Left lung (tissue), 10 donors: Measurements from ENCODE around the gene CD3G. TPM values are rescaled to one million over a fixed set of nuclear protein-coding genes. Genes with fewer than 3 reads are reported as not detected.
"Not testable (repeated sequence)": the region's sequence is repeated elsewhere in the genome, so short reads cannot be mapped to it uniquely, and the experiment has no call there.

ENCODE experiments used
- ATAC-seq: fragments of 200-7000 bp; cut with Tn5 transposase; one replicate; pipeline ENCODE4 v1.9.1; 2020; ENCODE audit warnings: moderate library complexity
- DNase-seq, 4 donors: peaks; one replicate each; pipeline ENCODE4 v3.0.0-alpha.2; 2013 to 2020
- H3K27ac ChIP-seq, 2 donors: fragments of 200-600 bp; sonication (generic) in 1 of 2; one replicate each; pipeline versions ENCODE4 v1.5.0 to v1.8.0; 2020 to 2021
- H3K27me3 ChIP-seq, 2 donors: fragments of 200-600 bp; sonication (generic) in 1 of 2; one replicate each; pipeline versions ENCODE4 v1.5.0 to v1.8.0; 2020 to 2021
- H3K36me3 ChIP-seq, 2 donors: fragments of 200-600 bp; sonication (generic) in 1 of 2; one replicate each; pipeline versions ENCODE4 v1.5.0 to v1.8.0; 2020 to 2021
- H3K4me1 ChIP-seq, 2 donors: fragments of 200-600 bp; one replicate each; pipeline ENCODE4 v1.8.0; 2021
- H3K4me3 ChIP-seq, 2 donors: fragments of 200-600 bp; sonication (generic) in 1 of 2; one replicate each; pipeline versions ENCODE4 v1.5.0 to v1.8.0; 2020 to 2021; ENCODE audit warnings: mild to moderate bottlenecking in 1 of 2
- H3K9me3 ChIP-seq, 2 donors: fragments of 200-600 bp; sonication (generic) in 1 of 2; one replicate each; pipeline versions ENCODE4 v1.5.0 to v1.8.0; 2020 to 2021
- intact Hi-C, 2 donors: fragments of 100-400 bp; cut with DNase I; formaldehyde crosslinking; loops; one replicate each; pipeline versions ENCODE4 v1.11.2 to v1.14.2; 2022
- polyA plus RNA-seq, 6 donors: library from polyadenylated mRNA; unstranded; fragments of 120-200 nt; gene quantifications; one replicate each; pipeline ENCODE4 v1.2.1, GENCODE V29; 2013; ENCODE audit not compliant: insufficient read length in 6 of 6
- total RNA-seq, 2 donors: library from RNA; stranded (reverse); fragmentation: NEBNext Ultra II Directional; extraction: Animal tissue kit (Norgen Biotek cat#: 25700); gene quantifications; one replicate each; pipeline ENCODE4 v1.2.1, GENCODE V29; 2021
- TF ChIP-seq, protein P1 (sequence below), 2 donors: fragments of 200-600 bp; sonication (generic) in 1 of 2; IDR thresholded peaks; one replicate each; pipeline versions ENCODE4 v1.5.0 to v1.8.0; 2021; ENCODE audit warnings: antibody characterized with exemption in 2 of 2
- donor health status: DM: no; HTN: yes; CAD: no.
- donor health status: DM: no; HTN: no; CAD: no.

The CD3G gene
- total and polyA plus RNA-seq, 8 donors: 0.43 to 3.8 (median 0.99) TPM

DNA sequence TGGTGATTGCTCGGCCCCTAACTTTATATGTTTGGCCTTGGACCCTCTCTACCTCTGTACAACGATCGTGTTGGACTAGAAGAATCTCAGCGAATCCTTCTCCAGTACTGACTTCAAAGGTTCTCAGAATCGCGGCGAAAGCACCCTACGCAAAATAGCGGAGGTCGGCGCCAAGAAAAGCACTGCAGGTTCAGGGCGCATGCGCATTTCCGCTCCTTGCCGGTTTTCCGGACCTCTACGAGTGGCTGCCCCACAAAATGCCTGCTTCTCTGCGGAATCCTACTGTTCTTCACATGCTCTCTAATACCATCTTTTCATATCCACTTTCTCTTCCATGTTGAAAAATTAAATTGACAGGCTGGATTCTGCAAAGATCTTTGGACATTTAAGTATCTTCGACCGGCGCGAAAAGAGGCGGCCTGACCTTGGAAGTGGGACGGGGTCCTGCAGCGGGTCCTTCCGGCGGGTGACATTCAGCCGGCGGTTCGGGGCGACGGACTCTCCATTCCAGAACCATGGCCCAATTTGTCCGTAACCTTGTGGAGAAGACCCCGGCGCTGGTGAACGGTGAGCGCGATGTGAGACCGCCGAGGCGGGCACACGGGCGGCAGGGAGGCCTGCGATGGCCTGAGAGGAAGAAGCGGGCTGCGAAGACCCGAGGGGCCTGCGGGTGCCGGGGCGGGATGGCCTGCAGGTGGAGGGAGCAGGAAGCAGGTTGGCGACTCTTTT lies 57.2 kb downstream of the CD3G start, which contains the start of gene ATP5MG:
TSS of gene ATP5MG (plus strand) at position 456 of the 729 bp plus-strand sequence. CDS start at position 516, 60 bp downstream.
- TF ChIP-seq, protein P1, sequence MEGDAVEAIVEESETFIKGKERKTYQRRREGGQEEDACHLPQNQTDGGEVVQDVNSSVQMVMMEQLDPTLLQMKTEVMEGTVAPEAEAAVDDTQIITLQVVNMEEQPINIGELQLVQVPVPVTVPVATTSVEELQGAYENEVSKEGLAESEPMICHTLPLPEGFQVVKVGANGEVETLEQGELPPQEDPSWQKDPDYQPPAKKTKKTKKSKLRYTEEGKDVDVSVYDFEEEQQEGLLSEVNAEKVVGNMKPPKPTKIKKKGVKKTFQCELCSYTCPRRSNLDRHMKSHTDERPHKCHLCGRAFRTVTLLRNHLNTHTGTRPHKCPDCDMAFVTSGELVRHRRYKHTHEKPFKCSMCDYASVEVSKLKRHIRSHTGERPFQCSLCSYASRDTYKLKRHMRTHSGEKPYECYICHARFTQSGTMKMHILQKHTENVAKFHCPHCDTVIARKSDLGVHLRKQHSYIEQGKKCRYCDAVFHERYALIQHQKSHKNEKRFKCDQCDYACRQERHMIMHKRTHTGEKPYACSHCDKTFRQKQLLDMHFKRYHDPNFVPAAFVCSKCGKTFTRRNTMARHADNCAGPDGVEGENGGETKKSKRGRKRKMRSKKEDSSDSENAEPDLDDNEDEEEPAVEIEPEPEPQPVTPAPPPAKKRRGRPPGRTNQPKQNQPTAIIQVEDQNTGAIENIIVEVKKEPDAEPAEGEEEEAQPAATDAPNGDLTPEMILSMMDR (IDR thresholded peaks at IDR 0.05): no peak
- Histone ChIP-seq H3K4me1 (peaks cover 14 to 42% of the 10 kb centered on the region in 2 donors), H3K4me3 (peak within 1 kb of the TSS; percentile 80 to 89), H3K27ac (peak within 1 kb of the TSS; percentile 84 to 91), H3K9me3 (no peaks in the 10 kb centered on the region), H3K36me3 (peaks cover 0 to 25% of the 10 kb centered on the region in 2 donors), H3K27me3 (no peaks in the 10 kb centered on the region)
- DNase-seq (peak; percentile 91 to 95 (median 92)), ATAC-seq (peak; percentile 91)
- intact Hi-C loops: loop anchor here in 1 of 2 donors (10.0 kb wide), 1 partner anchor 83 kb away; no protein-coding TSS in a partner anchor

- intact Hi-C loops: loop anchor here in 1 of 2 donors (10.0 kb wide), 1 partner anchor 83 kb away; no protein-coding TSS in a partner anchor
- TF ChIP-seq, protein P1 (IDR thresholded peaks at IDR 0.05): no peak
- DNase-seq (peak in 1 of 4 donors; percentile 2), ATAC-seq (peak; percentile 61)
- Histone ChIP-seq H3K4me1 (peaks cover 14 to 42% of the 10 kb centered on the region in 2 donors), H3K27me3 (no peaks in the 10 kb centered on the region), H3K9me3 (no peaks in the 10 kb centered on the region), H3K36me3 (peaks cover 0 to 25% of the 10 kb centered on the region in 2 donors), H3K4me3 (peak overlapping the region; percentile 80 to 89), H3K27ac (peak overlapping the region; percentile 84 to 91)
These were observed 57.9 kb downstream of the CD3G start for GRCh38 chr11:118401880-118402590.

GRCh38 chr11:118402594-118402993 lies 58.5 kb downstream of the CD3G start:
- H3K9me3 ChIP-seq, H3K27me3 ChIP-seq, DNase-seq, ATAC-seq: not testable (repeated sequence)
- intact Hi-C loops: loop anchor here in 1 of 2 donors (10.0 kb wide), 1 partner anchor 82 kb away; no protein-coding TSS in a partner anchor
- Histone ChIP-seq H3K4me1 (peaks cover 14 to 42% of the 10 kb centered on the region in 2 donors), H3K27ac (peak overlapping the region; percentile 84 to 91), H3K36me3 (peaks cover 0 to 25% of the 10 kb centered on the region in 2 donors), H3K4me3 (peak overlapping the region; percentile 80 to 89)

Other genes with a start within 250 kb of the CD3G start
- 1 to 10 TPM; 2.2 to 4.7 TPM for gene SCN4B, start 191.5 kb upstream of the CD3G start, total RNA-seq
- 10 to 100 TPM in 1 of 6 donors, 1 to 10 TPM in 5; 7.4 to 10.1 (median 7.5) TPM for gene SCN4B, start 191.5 kb upstream of the CD3G start, polyA plus RNA-seq
- gene SCN2B, start 167.7 kb upstream of the CD3G start, total RNA-seq: 1 to 10 TPM; 1.0 to 4.1 TPM
- 1 to 10 TPM; 4.6 to 5.9 (median 4.9) TPM for gene SCN2B, start 167.7 kb upstream of the CD3G start, polyA plus RNA-seq
- gene JAML, start 119.3 kb upstream of the CD3G start, total RNA-seq: 10 to 100 TPM; 20.4 to 47.2 TPM
- 1 to 10 TPM; 3.7 to 8.5 (median 6.4) TPM for gene JAML, start 119.3 kb upstream of the CD3G start, polyA plus RNA-seq
- gene MPZL3, start 92.0 kb upstream of the CD3G start, total RNA-seq: 10 to 100 TPM; 13.2 to 16.3 TPM
- 1 to 10 TPM; 5.2 to 8.8 (median 6.3) TPM for gene MPZL3, start 92.0 kb upstream of the CD3G start, polyA plus RNA-seq
- gene MPZL2, start 80.0 kb upstream of the CD3G start, total RNA-seq: 100 to 1,000 TPM; 111 to 117 TPM
- gene MPZL2, start 80.0 kb upstream of the CD3G start, polyA plus RNA-seq: 10 to 100 TPM; 52.0 to 89.4 (median 66.6) TPM
- gene CD3E, start 39.6 kb upstream of the CD3G start, total RNA-seq: 10 to 100 TPM in 1 of 2 donors, 1 to 10 TPM in 1; 3.6 to 10.5 TPM
- 1 to 10 TPM in 5 of 6 donors, under 1 TPM in 1; 0.95 to 3.3 (median 1.7) TPM for gene CD3E, start 39.6 kb upstream of the CD3G start, polyA plus RNA-seq
- gene CD3D, start 1.6 kb upstream of the CD3G start, total RNA-seq: 1 to 10 TPM; 3.3 to 7.0 TPM
- gene CD3D, start 1.6 kb upstream of the CD3G start, polyA plus RNA-seq: 1 to 10 TPM in 5 of 6 donors, under 1 TPM in 1; 0.54 to 1.7 (median 1.5) TPM
- 10 to 100 TPM; 40.8 to 45.3 TPM for gene UBE4A, start 15.3 kb downstream of the CD3G start, total RNA-seq
- 10 to 100 TPM; 40.3 to 47.7 (median 44.0) TPM for gene UBE4A, start 15.3 kb downstream of the CD3G start, polyA plus RNA-seq
- 100 to 1,000 TPM; 151 to 155 TPM for gene ATP5MG, start 57.3 kb downstream of the CD3G start, total RNA-seq
- gene ATP5MG, start 57.3 kb downstream of the CD3G start, polyA plus RNA-seq: 100 to 1,000 TPM; 369 to 408 (median 392) TPM
- 10 to 100 TPM; 45.8 to 52.9 TPM for gene KMT2A, start 92.1 kb downstream of the CD3G start, total RNA-seq
- gene KMT2A, start 92.1 kb downstream of the CD3G start, polyA plus RNA-seq: 10 to 100 TPM; 52.5 to 61.7 (median 55.2) TPM
- gene TTC36, start 183.1 kb downstream of the CD3G start, total RNA-seq: under 1 TPM in 1 of 2 donors, not detected in 1; 0.82 TPM
- gene TTC36, start 183.1 kb downstream of the CD3G start, polyA plus RNA-seq: 1 to 10 TPM in 2 of 6 donors, under 1 TPM in 4; 0.73 to 1.3 (median 0.87) TPM
- gene TMEM25, start 186.8 kb downstream of the CD3G start, total RNA-seq: 10 to 100 TPM; 15.4 to 33.2 TPM
- gene TMEM25, start 186.8 kb downstream of the CD3G start, polyA plus RNA-seq: 10 to 100 TPM; 20.0 to 25.8 (median 22.7) TPM
- gene IFT46, start 221.6 kb downstream of the CD3G start, total RNA-seq: 10 to 100 TPM; 15.6 to 19.1 TPM
- 10 to 100 TPM; 39.2 to 48.3 (median 44.6) TPM for gene IFT46, start 221.6 kb downstream of the CD3G start, polyA plus RNA-seq
- 100 to 1,000 TPM; 141 to 163 TPM for gene ARCN1, start 228.1 kb downstream of the CD3G start, total RNA-seq
- 100 to 1,000 TPM; 150 to 171 (median 168) TPM for gene ARCN1, start 228.1 kb downstream of the CD3G start, polyA plus RNA-seq